Activated T-cell treated with anti-CD3 and anti-CD28 coated beads for 24 hours (primary cell): ENCODE data around the gene MAPK8IP1.
"Not testable (repeated sequence)": the region's sequence is repeated elsewhere in the genome, so short reads cannot be mapped to it uniquely, and the experiment has no call there.

Experiments used
- DNase-seq: peaks from one replicate; pipeline ENCODE4 v3.0.0-alpha.2; 2020; ENCODE audit warnings: low read depth

Gene MAPK8IP1

GRCh38 chr11:45890886-45891550, 5.6 kb downstream of the MAPK8IP1 start:
- no peak for DNase-seq

DNA sequence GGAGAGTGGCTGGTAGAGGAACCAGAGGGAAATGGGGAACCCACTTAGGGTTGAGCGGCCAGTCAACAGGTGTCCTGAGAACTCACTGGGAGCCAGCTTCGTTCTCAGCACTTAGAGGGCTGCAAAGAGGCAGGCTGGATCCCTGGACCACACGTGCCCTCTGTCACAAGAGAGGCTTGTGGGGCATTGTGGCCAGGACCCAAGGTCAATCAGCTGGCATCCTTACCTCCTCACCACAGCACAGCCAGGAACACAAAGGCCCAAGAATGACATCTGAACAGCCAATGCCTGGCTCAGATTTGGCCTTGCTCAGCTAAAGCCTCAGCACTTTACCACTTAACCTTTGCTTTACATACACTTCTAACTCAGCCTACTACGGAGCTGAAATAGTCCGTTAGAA, 7.4 kb downstream of the MAPK8IP1 start:
- no peak for DNase-seq

DNA sequence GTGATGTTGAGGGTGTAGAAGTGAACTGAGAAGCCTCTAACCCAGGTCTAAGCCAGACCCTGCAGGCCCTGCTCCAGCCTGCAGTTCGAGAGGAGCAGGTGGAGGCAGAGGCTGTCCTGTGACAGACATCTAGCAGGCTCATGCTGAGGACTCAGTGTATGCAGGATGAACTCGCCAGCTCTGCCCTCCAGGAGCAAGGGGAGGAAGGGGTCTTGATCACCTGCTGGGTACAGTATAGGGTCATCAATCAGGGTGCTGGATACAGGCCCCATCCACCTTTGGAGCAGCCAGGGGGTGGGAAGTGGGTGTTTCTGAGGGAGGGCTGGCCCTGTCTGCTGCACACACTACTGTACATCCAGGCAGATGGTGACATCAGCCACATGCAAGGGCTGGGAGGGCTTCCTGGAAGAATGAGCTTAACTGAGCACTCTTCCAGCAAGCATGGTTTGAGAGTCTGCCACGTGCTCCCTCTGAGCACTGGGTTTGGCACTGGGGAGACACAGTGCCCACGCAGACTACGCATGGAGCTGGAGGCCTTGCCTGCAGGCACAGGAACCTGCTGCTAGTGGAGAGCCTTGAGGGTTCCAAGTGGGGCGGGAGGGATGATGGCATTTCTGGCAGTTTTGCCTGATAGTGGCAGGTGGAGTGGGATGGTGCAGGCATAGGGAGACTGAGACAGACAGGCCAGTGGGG, 9.2 kb downstream of the MAPK8IP1 start:
- DNase-seq, result no peak

- no peak for DNase-seq
These were observed 10.3 kb downstream of the MAPK8IP1 start for GRCh38 chr11:45895553-45896259.

- no peak for DNase-seq
These were observed 11.1 kb downstream of the MAPK8IP1 start for GRCh38 chr11:45896422-45896984.

GRCh38 chr11:45897556-45897955, 12.1 kb downstream of the MAPK8IP1 start:
- DNase-seq, result no peak

DNA sequence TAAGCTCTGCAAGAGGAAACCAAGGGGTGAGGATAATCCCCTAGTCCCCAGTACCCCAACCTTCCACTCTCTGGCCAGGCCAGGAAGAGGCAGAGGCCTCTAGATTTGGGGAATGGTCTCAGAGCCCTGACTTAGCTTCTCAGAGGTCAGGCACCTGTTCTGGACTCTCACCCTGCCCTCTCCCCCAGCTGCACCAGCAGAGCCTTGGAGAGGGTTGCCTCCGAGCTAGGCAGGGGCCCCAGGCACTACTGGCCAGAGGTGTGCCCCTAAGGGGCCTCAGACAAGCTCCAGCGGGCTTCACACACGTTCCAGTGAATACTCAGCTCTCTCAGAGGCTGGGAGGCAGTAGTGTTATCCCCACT, 13.6 kb downstream of the MAPK8IP1 start:
- DNase-seq, result no peak

GRCh38 chr11:45899448-45900174, 14.2 kb downstream of the MAPK8IP1 start:
- DNase-seq, result peak; percentile 52

DNA sequence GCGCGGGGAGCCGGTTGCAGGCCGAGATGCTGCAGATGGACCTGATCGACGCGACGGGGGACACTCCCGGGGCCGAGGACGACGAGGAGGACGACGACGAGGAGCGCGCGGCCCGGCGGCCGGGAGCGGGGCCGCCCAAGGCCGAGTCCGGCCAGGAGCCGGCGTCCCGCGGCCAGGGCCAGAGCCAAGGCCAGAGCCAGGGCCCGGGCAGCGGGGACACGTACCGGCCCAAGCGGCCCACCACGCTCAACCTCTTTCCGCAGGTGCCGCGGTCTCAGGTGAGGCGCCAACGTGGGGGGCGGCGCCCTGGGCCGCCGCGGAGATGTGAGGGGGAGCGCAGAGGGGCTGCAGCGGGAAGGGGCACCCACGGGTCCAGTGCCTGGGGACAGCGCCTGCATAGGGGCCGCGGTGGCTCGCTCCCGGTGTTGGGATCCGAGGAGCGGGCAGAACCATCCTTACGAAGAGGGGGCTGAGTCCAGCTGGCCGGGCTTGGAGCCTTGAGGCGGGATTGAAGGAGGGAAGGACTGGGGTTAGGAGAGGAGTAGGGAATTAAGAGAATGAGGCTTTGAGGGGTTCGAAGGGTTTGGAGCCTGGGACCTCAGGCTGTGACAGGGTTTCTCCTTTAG, 14.8 kb downstream of the MAPK8IP1 start:
- not testable (repeated sequence) for DNase-seq

- DNase-seq, result no peak
These were observed 15.6 kb downstream of the MAPK8IP1 start for GRCh38 chr11:45900916-45901617.

DNA sequence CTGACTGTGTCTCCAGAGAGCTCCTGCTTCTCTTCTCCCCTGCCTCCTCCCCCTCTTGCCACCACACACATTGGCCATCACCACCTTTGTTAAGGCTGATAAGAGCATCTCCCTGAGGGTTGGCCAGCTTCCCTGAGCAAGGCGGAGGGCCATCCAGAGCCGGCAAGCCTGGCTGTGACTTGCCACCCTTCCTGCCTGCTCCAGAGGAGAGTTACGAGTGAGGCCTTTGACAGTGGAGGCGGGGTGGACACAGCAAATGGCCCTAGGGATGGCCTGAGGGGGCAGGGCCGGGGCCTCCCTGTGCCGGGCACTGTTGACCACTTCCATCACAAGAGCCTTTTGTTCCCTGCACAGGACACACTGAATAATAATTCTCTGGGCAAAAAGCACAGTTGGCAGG, 16.2 kb downstream of the MAPK8IP1 start:
- DNase-seq, result no peak

DNA sequence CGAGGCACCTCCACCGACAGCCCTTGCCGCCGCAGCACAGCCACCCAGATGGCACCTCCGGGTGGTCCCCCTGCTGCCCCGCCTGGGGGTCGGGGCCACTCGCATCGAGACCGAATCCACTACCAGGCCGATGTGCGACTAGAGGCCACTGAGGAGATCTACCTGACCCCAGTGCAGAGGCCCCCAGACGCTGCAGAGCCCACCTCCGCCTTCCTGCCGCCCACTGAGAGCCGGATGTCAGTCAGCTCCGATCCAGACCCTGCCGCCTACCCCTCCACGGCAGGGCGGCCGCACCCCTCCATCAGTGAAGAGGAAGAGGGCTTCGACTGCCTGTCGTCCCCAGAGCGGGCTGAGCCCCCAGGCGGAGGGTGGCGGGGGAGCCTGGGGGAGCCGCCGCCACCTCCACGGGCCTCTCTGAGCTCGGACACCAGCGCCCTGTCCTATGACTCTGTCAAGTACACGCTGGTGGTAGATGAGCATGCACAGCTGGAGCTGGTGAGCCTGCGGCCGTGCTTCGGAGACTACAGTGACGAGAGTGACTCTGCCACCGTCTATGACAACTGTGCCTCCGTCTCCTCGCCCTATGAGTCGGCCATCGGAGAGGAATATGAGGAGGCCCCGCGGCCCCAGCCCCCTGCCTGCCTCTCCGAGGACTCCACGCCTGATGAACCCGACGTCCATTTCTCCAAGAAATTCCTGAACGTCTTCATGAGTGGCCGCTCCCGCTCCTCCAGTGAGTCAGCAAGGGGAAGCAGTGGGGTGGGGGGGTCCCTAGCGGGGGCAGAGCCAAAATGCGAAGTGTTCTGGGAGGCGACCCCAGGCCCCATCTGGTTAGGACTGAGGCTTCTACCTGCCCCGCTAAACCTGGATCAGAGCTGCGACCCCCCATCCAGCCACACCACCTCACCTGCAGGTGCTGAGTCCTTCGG, 17.3 kb downstream of the MAPK8IP1 start:
- no peak for DNase-seq

DNA sequence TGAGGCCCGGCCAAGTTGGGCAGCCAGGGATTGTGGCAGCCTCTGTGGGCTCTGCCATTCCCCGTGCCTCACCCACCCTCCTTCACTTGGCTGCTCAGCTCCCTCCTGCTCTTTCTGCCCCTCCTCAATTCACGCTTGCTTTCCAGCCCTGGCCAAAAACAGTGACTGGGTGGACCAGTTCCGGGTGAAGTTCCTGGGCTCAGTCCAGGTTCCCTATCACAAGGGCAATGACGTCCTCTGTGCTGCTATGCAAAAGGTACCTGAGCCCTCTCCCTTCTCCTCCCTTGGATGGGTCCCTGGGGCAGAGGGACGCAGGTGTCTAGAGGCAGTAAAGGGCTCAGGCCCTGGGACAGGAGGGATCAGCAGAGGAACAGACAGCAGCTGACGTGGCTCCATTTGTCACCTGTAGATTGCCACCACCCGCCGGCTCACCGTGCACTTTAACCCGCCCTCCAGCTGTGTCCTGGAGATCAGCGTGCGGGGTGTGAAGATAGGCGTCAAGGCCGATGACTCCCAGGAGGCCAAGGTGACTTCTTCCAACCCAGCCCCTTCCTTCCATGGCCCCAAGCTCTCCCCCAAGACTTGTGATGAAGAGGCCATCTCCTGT, 19.0 kb downstream of the MAPK8IP1 start:
- DNase-seq, result no peak

DNA sequence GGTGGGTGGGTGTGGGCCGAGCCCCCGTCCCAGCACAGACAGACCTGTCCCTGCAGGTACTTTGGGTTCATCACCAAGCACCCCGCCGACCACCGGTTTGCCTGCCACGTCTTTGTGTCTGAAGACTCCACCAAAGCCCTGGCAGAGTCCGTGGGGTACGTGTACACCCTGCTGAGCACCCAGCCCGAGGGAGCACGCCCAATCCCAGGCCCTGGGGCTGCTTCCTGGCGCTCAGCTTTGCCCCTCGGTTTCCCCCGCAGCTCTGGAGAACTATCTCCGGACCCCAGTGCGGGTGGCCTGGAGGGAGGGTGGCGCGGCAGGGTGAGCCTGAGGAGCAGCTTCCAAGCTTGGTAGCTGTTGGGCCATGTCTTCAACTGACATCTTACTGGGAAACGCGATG, 19.6 kb downstream of the MAPK8IP1 start:
- no peak for DNase-seq

- DNase-seq, result not testable (repeated sequence)
These were observed 20.1 kb downstream of the MAPK8IP1 start for GRCh38 chr11:45905576-45905975.

- DNase-seq, result no peak
These were observed 20.7 kb downstream of the MAPK8IP1 start for GRCh38 chr11:45906096-45906682.

DNA sequence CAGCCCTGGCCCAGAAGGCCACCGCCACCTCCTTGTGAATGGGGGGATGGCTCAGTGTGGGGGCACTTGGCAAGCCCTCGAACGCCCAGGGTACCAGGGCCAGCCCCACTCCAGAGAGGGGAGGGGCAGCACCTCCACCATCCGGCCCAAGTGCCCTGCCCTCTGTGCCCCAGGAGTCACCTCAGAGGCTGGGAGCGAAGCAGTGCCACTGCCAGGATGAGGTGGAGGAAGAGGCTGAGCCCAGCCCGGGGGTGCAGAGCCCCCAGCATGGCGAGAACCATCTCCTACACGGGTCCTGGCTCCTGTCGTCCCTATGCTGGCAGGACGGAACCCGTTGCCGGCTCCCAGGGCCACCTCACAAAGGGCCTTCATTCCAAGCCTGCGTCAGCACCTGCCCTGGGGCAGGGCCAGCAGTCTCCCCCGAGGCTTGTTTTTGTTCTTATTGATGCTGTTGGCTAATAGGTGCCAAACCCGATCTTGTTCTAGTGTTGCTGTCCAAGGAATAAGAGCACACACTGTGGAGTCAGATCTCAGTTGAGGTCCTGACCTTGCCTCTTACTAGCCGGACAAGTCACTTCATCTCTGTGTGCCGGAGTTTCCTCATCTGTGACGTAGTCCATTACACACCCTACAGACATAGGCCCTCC, 21.6 kb downstream of the MAPK8IP1 start, which contains the start of gene FREY1:
Gene FREY1, minus strand, starts transcription at position 307 of the 647 bp plus-strand sequence. Its CDS starts 26 bp downstream, at position 281.
- no peak for DNase-seq

DNA sequence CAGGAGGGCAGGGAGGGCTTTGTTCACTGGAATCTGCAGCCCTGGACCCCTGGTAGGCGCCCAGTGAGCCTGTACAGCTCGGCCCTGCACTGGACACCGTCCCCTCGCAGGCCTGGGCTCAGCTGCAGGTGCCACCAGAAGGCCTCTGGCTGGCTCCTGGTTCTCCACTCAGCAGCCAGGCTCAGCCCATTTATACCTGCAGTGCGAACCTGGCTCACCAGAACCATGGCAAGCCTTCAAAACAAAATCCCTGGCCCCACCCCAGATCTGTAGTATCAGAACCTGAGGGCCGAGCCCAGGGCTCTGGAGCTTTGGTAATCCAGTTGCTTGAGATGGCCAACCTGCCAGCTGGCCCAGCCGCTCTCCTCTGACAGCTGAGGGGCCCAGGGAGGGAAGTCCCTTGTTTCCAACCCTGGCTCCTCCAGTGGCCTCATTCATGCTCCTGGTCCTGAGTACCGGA, 22.5 kb downstream of the MAPK8IP1 start:
- DNase-seq, result no peak
